H1 (cell line): Measurements from ENCODE around the gene AP5S1. TPM values are rescaled to one million over a fixed set of nuclear protein-coding genes. Genes with fewer than 3 reads are reported as not detected.

Experiments
- CTCF ChIA-PET: fragments of 300-600 bp; sonication (Branson Sonifier 250); formaldehyde crosslinking; loops from one replicate; lab custom pipeline; 2021; ENCODE audit not compliant: partially characterized antibody; lab: Charles Lee
- POLR2A ChIA-PET: fragments of 300-600 bp; sonication (Branson Sonifier 250); formaldehyde crosslinking; loops from one replicate; lab custom pipeline; 2021; ENCODE audit warnings: inconsistent platforms; ENCODE audit not compliant: partially characterized antibody; lab: Charles Lee
- DNase-seq, 2 experiments: peaks; one replicate each; pipeline versions ENCODE4 v3.0.0 to v3.0.0-alpha.2; 2010 to 2022; ENCODE audit warnings: low spot score in 2 of 2, low read depth in 1 of 2, mixed read lengths in 1 of 2
- FAIRE-seq: peaks from 2 replicates; lab custom pipeline; 2011; peaks lifted over from hg19 to GRCh38; lab: Jason Lieb, UNC
- H2AFZ ChIP-seq: 2 replicates; pipeline ENCODE4 v1.8.1; 2012; ENCODE audit warnings: low read length, inconsistent platforms
- H2AK5ac ChIP-seq: 2 replicates; pipeline ENCODE4 v1.6.1; 2013; ENCODE audit warnings: low read depth, low read length
- H2BK120ac ChIP-seq: replicated peaks from 2 replicates; pipeline ENCODE3; 2013; ENCODE audit warnings: low read depth, low read length, inconsistent platforms
- H2BK12ac ChIP-seq: 2 replicates; pipeline ENCODE4 v1.6.1; 2013; ENCODE audit warnings: low read depth, low read length
- H2BK15ac ChIP-seq: 2 replicates; pipeline ENCODE4 v1.6.1; 2013; ENCODE audit warnings: low read length
- H2BK20ac ChIP-seq: 2 replicates; pipeline ENCODE4 v1.6.1; 2013; ENCODE audit warnings: low read length
- H2BK5ac ChIP-seq: 2 replicates; pipeline ENCODE4 v1.6.1; 2013; ENCODE audit warnings: low read depth, low read length
- H3K14ac ChIP-seq: 2 replicates; pipeline ENCODE4 v1.6.1; 2013; ENCODE audit warnings: inconsistent platforms; ENCODE audit not compliant: insufficient read length
- H3K18ac ChIP-seq: 2 replicates; pipeline ENCODE4 v1.6.1; 2013; ENCODE audit warnings: low read length; ENCODE audit errors: extremely low read depth
- H3K23ac ChIP-seq: 2 replicates; pipeline ENCODE4 v1.6.1; 2013; ENCODE audit warnings: inconsistent platforms; ENCODE audit not compliant: insufficient read length
- H3K23me2 ChIP-seq: 2 replicates; pipeline ENCODE4 v1.6.1; 2013; ENCODE audit warnings: low read depth, low read length
- H3K27ac ChIP-seq: 2 replicates; pipeline ENCODE4 v1.6.1; 2011; ENCODE audit warnings: low read depth, low read length, inconsistent platforms
- H3K27me3 ChIP-seq, 4 experiments: replicated peaks in 1 of 4; 1 replicate in 1 of 4; 2 replicates in 3 of 4; pipeline versions ENCODE4 v1.6.1 to v1.8.1; 2011 to 2013; ENCODE audit warnings: low read length in 3 of 4, mild to moderate bottlenecking in 3 of 4, inconsistent platforms in 2 of 4, mixed read lengths in 2 of 4, moderate library complexity in 1 of 4; ENCODE audit not compliant: control insufficient read depth in 3 of 4, insufficient read depth in 3 of 4; ENCODE audit errors: extremely low read depth in 1 of 4
- H3K36me3 ChIP-seq, 4 experiments: 2 replicates each; pipeline versions ENCODE4 v1.6.1 to v1.8.1; 2011 to 2013; ENCODE audit warnings: mild to moderate bottlenecking in 4 of 4, low read length in 3 of 4, moderate library complexity in 2 of 4, control low read depth in 1 of 4, inconsistent platforms in 1 of 4; ENCODE audit not compliant: insufficient read depth in 4 of 4, control insufficient read depth in 2 of 4
- H3K4ac ChIP-seq: replicated peaks from 2 replicates; pipeline ENCODE3; 2013; ENCODE audit warnings: low read length, low read depth, mixed read lengths, inconsistent platforms; ENCODE audit not compliant: insufficient read length
- H3K4me1 ChIP-seq, 4 experiments: replicated peaks in 1 of 4; 1 replicate in 1 of 4; 2 replicates in 3 of 4; pipeline versions ENCODE4 v1.6.1 to v1.8.1; 2011 to 2013; ENCODE audit warnings: low read length in 3 of 4, inconsistent platforms in 2 of 4, mixed read lengths in 1 of 4; ENCODE audit not compliant: insufficient read depth in 4 of 4, control insufficient read depth in 3 of 4
- H3K4me2 ChIP-seq, 2 experiments: 2 replicates each; pipeline versions ENCODE4 v1.6.1 to v1.8.1; 2011 to 2013; ENCODE audit warnings: low read depth in 2 of 2, low read length in 2 of 2, control low read depth in 1 of 2, inconsistent platforms in 1 of 2, mild to moderate bottlenecking in 1 of 2; ENCODE audit not compliant: insufficient read depth in 1 of 2
- H3K4me3 ChIP-seq, 4 experiments: fragments of 200-600, 300-600 bp in 1 of 4; sonication (generic), shearing (Covaris generic), sonication (Bioruptor Twin) in 1 of 4; 2 replicates each; pipeline versions ENCODE4 v1.5.1 to v1.8.1; 2011 to 2016; ENCODE audit warnings: low read length in 4 of 4, low read depth in 3 of 4, control low read depth in 2 of 4, inconsistent platforms in 2 of 4, mild to moderate bottlenecking in 2 of 4, mixed read lengths in 1 of 4, moderate library complexity in 1 of 4; ENCODE audit not compliant: insufficient read depth in 2 of 4; ENCODE audit errors: extremely low read depth in 1 of 4
- H3K56ac ChIP-seq: replicated peaks from 2 replicates; pipeline ENCODE3; 2013; ENCODE audit warnings: low read depth, mild to moderate bottlenecking, mixed read lengths, low read length, inconsistent platforms; ENCODE audit not compliant: insufficient read length
- H3K79me1 ChIP-seq: 2 replicates; pipeline ENCODE4 v1.6.1; 2013; ENCODE audit warnings: low read depth, low read length, control low read depth
- H3K79me2 ChIP-seq, 2 experiments: 2 replicates each; pipeline versions ENCODE4 v1.6.1 to v1.8.1; 2012 to 2013; ENCODE audit warnings: low read length in 2 of 2, mild to moderate bottlenecking in 2 of 2, inconsistent platforms in 1 of 2; ENCODE audit not compliant: insufficient read depth in 2 of 2, control insufficient read depth in 1 of 2
- H3K9ac ChIP-seq, 4 experiments: replicated peaks in 1 of 4; 1 replicate in 1 of 4; 2 replicates in 3 of 4; pipeline versions ENCODE4 v1.6.1 to v1.8.1; 2011 to 2013; ENCODE audit warnings: low read depth in 3 of 4, low read length in 3 of 4, control low read depth in 2 of 4, mild to moderate bottlenecking in 2 of 4, moderate library complexity in 2 of 4, inconsistent platforms in 1 of 4; ENCODE audit errors: extremely low read depth in 1 of 4
- H3K9me3 ChIP-seq, 2 experiments: 2 replicates each; pipeline versions ENCODE4 v1.6.1 to v1.8.1; 2012 to 2013; ENCODE audit warnings: mild to moderate bottlenecking in 2 of 2, moderate library complexity in 2 of 2, control low read depth in 1 of 2, inconsistent platforms in 1 of 2, low read depth in 1 of 2, low read length in 1 of 2, mixed read lengths in 1 of 2; ENCODE audit not compliant: insufficient read depth in 2 of 2
- H4K20me1 ChIP-seq, 2 experiments: replicated peaks in 1 of 2; 2 replicates each; pipeline versions ENCODE3 to v1.8.1; 2011 to 2013; ENCODE audit warnings: inconsistent platforms in 2 of 2, low read length in 2 of 2, mild to moderate bottlenecking in 1 of 2; ENCODE audit not compliant: insufficient read depth in 2 of 2, control insufficient read depth in 1 of 2
- H4K5ac ChIP-seq: 2 replicates; pipeline ENCODE4 v1.6.1; 2013; ENCODE audit warnings: low read length, low read depth, mixed read lengths, inconsistent platforms; ENCODE audit not compliant: insufficient read length
- H4K8ac ChIP-seq: 2 replicates; pipeline ENCODE4 v1.8.0; 2013; ENCODE audit warnings: mild to moderate bottlenecking, moderate library complexity, low read length, inconsistent platforms; ENCODE audit not compliant: insufficient read depth; ENCODE audit errors: extremely low read depth
- H4K91ac ChIP-seq: replicated peaks from 2 replicates; pipeline ENCODE3; 2013; ENCODE audit warnings: low read length, mixed read lengths, inconsistent platforms; ENCODE audit not compliant: insufficient read length
- NRF1 ChIP-seq: IDR thresholded peaks from 2 replicates; pipeline ENCODE4 v1.6.1; 2011; ENCODE audit warnings: mild to moderate bottlenecking, low read depth, low read length, improper control_type of control experiment
- WGBS, 2 experiments: shearing (Covaris generic) in 1 of 2; methylation state at CpG; one replicate each; pipeline versions ENCODE4 v1.1.6 to v1.1.7; 2013 to 2015; ENCODE audit warnings: low lambda C conversion rate in 2 of 2, mixed read lengths in 2 of 2, inconsistent platforms in 1 of 2, low coverage in 1 of 2, missing lambda C conversion rate in 1 of 2; ENCODE audit not compliant: insufficient replicate concordance in 2 of 2, insufficient coverage in 1 of 2, insufficient read length in 1 of 2; ENCODE audit errors: extremely low coverage in 1 of 2, missing lambda C conversion rate in 1 of 2; 5-methylcytosine and 5-hydroxymethylcytosine counted together
- polyA plus RNA-seq, 7 experiments: library from polyadenylated mRNA; depleted of rRNA in 3 of 7; stranded (reverse) in 5 of 7; unstranded in 2 of 7; fragments of >200 nt in 5 of 7; fragments of 200-250 nt in 2 of 7; gene quantifications; 1 replicate in 5 of 7; 2 replicates in 1 of 7; 4 replicates in 1 of 7; pipeline versions ENCODE4 v1.2.1 to v1.2.3, GENCODE V29; 2011 to 2013; ENCODE audit warnings: missing spikeins in 2 of 7, mixed read lengths in 2 of 7
- total RNA-seq: library from RNA; stranded (reverse); fragmentation: NEBNext Ultra II Directional; extraction: Animal tissue kit (Norgen Biotek cat#: 25700); gene quantifications from 2 replicates; pipeline ENCODE4 v1.2.1, GENCODE V29; 2021
- TF ChIP-seq, protein P1 (sequence below): IDR thresholded peaks from 2 replicates; pipeline ENCODE4 v1.6.1; 2012; ENCODE audit warnings: low read length, inconsistent platforms

The AP5S1 gene
- total and polyA plus RNA-seq, 2 of the 8 experiments (the other 6 are each of a cell fraction or from before 2014, with no cell fraction given): 3.3 to 3.7 TPM

DNA sequence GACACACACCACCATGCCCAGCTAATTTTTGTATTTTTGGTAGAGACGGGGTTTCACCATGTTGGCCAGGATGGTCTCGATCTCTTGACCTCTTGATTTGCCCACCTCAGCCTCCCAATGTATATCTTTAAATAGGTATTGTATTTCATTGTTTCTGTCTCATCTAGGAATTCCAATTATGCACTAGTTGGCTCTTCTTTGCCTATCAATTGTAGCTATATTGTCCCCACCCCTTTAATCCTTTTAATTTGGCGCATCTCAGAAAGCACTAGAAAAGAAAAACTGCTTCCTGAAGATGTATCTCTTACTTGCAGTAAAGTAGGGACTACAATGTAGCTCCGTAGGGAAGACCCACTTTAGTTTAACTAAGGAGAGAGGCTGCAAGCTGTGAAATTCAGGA lies 15.8 kb downstream of the AP5S1 start:
- FAIRE-seq: no peak
- WGBS, 2 experiments: 94% methylated on average over 4 of the region's 4 CpGs; no CpG with 5 or more reads in 1 of the 2 experiments
- CTCF ChIA-PET: interaction anchor here (1.2 to 2.7 kb wide), 3 partner anchors 10 to 19 kb away, joined by 7 to 11 read pairs (median 8); no protein-coding TSS in a partner anchor
- Histone ChIP-seq H3K27me3 (no peaks in the 10 kb centered on the region), H4K20me1 (no peaks in the 10 kb centered on the region), H3K79me2 (no peaks in the 10 kb centered on the region), H2AK5ac (no peak overlapping the region), H4K5ac (no peak overlapping the region), H3K27ac (no peak overlapping the region), H3K23me2 (no peaks in the 10 kb centered on the region), H3K79me1 (no peaks in the 10 kb centered on the region), H3K4me2 (no peak overlapping the region), H3K4me3 (no peak overlapping the region), H2BK15ac (no peak overlapping the region), H4K8ac (no peak overlapping the region), H3K23ac (no peak overlapping the region), H3K56ac (no peak overlapping the region), H3K18ac (no peak overlapping the region), H2BK12ac (no peak overlapping the region), H3K4ac (no peak overlapping the region), H4K91ac (no peak overlapping the region), H3K36me3 (no peaks in the 10 kb centered on the region), H3K4me1 (no peaks in the 10 kb centered on the region), H3K9me3 (no peaks in the 10 kb centered on the region), H3K9ac (no peak overlapping the region), H2BK120ac (no peak overlapping the region), H2BK20ac (no peak overlapping the region), H2BK5ac (no peak overlapping the region), H3K14ac (no peak overlapping the region), H2AFZ (no peak overlapping the region)
- TF ChIP-seq NRF1: no peak
- TF ChIP-seq, protein P1, sequence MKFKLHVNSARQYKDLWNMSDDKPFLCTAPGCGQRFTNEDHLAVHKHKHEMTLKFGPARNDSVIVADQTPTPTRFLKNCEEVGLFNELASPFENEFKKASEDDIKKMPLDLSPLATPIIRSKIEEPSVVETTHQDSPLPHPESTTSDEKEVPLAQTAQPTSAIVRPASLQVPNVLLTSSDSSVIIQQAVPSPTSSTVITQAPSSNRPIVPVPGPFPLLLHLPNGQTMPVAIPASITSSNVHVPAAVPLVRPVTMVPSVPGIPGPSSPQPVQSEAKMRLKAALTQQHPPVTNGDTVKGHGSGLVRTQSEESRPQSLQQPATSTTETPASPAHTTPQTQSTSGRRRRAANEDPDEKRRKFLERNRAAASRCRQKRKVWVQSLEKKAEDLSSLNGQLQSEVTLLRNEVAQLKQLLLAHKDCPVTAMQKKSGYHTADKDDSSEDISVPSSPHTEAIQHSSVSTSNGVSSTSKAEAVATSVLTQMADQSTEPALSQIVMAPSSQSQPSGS: no peak
- no peak for DNase-seq
- POLR2A ChIA-PET: no interaction called here
